Daoy (cell line): ENCODE measurements around the gene WFDC13. TPM values are rescaled to one million over a fixed set of nuclear protein-coding genes. Genes with fewer than 3 reads are reported as not detected.

Experiments
- total RNA-seq: library from RNA; depleted of rRNA; stranded (reverse); fragments of >200 nt; shearing (Covaris generic); gene quantifications from 2 replicates; pipeline ENCODE4 v1.2.3, GENCODE V29; 2014; rRNA removed

WFDC13 gene
- total RNA-seq, 1 experiment from 2014 or later = not detected

Other genes with a start within 250 kb of the WFDC13 start
- not detected in 2 replicates for gene WFDC2, start 232.3 kb upstream of the WFDC13 start, total RNA-seq
- gene SPINT3, start 186.4 kb upstream of the WFDC13 start, total RNA-seq = not detected in 2 replicates
- not detected in 2 replicates for gene WFDC6, start 162.6 kb upstream of the WFDC13 start, total RNA-seq
- not detected in 2 replicates for gene EPPIN, start 154.6 kb upstream of the WFDC13 start, total RNA-seq
- not detected in 2 replicates for gene WFDC8, start 122.8 kb upstream of the WFDC13 start, total RNA-seq
- gene WFDC10A, start 72.3 kb upstream of the WFDC13 start, total RNA-seq = not detected in 2 replicates
- not detected in 2 replicates for gene WFDC9, start 70.8 kb upstream of the WFDC13 start, total RNA-seq
- not detected in 2 replicates for gene WFDC11, start 31.8 kb upstream of the WFDC13 start, total RNA-seq
- not detected in 2 replicates for gene WFDC10B, start 3.0 kb downstream of the WFDC13 start, total RNA-seq
- gene SPINT4, start 20.3 kb downstream of the WFDC13 start, total RNA-seq = not detected in 2 replicates
- 2.3 TPM in 1 of 2 replicates, not detected in the other for gene WFDC3, start 89.8 kb downstream of the WFDC13 start, total RNA-seq
- gene DNTTIP1, start 89.9 kb downstream of the WFDC13 start, total RNA-seq = 26.6 and 35.5 TPM in 2 replicates
- gene UBE2C, start 110.6 kb downstream of the WFDC13 start, total RNA-seq = 167 and 200 TPM in 2 replicates
- not detected in 2 replicates for gene TNNC2, start 125.3 kb downstream of the WFDC13 start, total RNA-seq
- 21.2 and 28.2 TPM in 2 replicates for gene SNX21, start 131.8 kb downstream of the WFDC13 start, total RNA-seq
- 35.7 and 46.8 TPM in 2 replicates for gene ACOT8, start 155.4 kb downstream of the WFDC13 start, total RNA-seq
- 3.7 and 3.9 TPM in 2 replicates for gene ZSWIM3, start 155.6 kb downstream of the WFDC13 start, total RNA-seq
- 5.9 and 6.8 TPM in 2 replicates for gene ZSWIM1, start 179.2 kb downstream of the WFDC13 start, total RNA-seq
- not detected in 2 replicates for gene SPATA25, start 185.6 kb downstream of the WFDC13 start, total RNA-seq
- 0.42 and 2.3 TPM in 2 replicates for gene NEURL2, start 189.2 kb downstream of the WFDC13 start, total RNA-seq
- gene CTSA, start 189.3 kb downstream of the WFDC13 start, total RNA-seq = 25.4 and 34.7 TPM in 2 replicates
- 0.30 and 0.80 TPM in 2 replicates for gene PLTP, start 210.1 kb downstream of the WFDC13 start, total RNA-seq
- gene PCIF1, start 232.6 kb downstream of the WFDC13 start, total RNA-seq = 2.7 and 3.6 TPM in 2 replicates